H1 (cell line): Measurements from ENCODE around the gene C2. TPM values are rescaled to one million over a fixed set of nuclear protein-coding genes. Genes with fewer than 3 reads are reported as not detected.

Source experiments
- CTCF ChIA-PET: fragments of 300-600 bp; sonication (Branson Sonifier 250); formaldehyde crosslinking; loops from one replicate; lab custom pipeline; 2021; ENCODE audit not compliant: partially characterized antibody; lab: Charles Lee
- POLR2A ChIA-PET: fragments of 300-600 bp; sonication (Branson Sonifier 250); formaldehyde crosslinking; loops from one replicate; lab custom pipeline; 2021; ENCODE audit warnings: inconsistent platforms; ENCODE audit not compliant: partially characterized antibody; lab: Charles Lee
- DNase-seq, 2 experiments: peaks; one replicate each; pipeline versions ENCODE4 v3.0.0 to v3.0.0-alpha.2; 2010 to 2022; ENCODE audit warnings: low spot score in 2 of 2, low read depth in 1 of 2, mixed read lengths in 1 of 2
- FAIRE-seq: peaks from 2 replicates; lab custom pipeline; 2011; peaks lifted over from hg19 to GRCh38; lab: Jason Lieb, UNC
- H2AFZ ChIP-seq: 2 replicates; pipeline ENCODE4 v1.8.1; 2012; ENCODE audit warnings: low read length, inconsistent platforms
- H2AK5ac ChIP-seq: 2 replicates; pipeline ENCODE4 v1.6.1; 2013; ENCODE audit warnings: low read depth, low read length
- H2BK120ac ChIP-seq: replicated peaks from 2 replicates; pipeline ENCODE3; 2013; ENCODE audit warnings: low read depth, low read length, inconsistent platforms
- H2BK12ac ChIP-seq: 2 replicates; pipeline ENCODE4 v1.6.1; 2013; ENCODE audit warnings: low read depth, low read length
- H2BK15ac ChIP-seq: 2 replicates; pipeline ENCODE4 v1.6.1; 2013; ENCODE audit warnings: low read length
- H2BK20ac ChIP-seq: 2 replicates; pipeline ENCODE4 v1.6.1; 2013; ENCODE audit warnings: low read length
- H2BK5ac ChIP-seq: 2 replicates; pipeline ENCODE4 v1.6.1; 2013; ENCODE audit warnings: low read depth, low read length
- H3K14ac ChIP-seq: 2 replicates; pipeline ENCODE4 v1.6.1; 2013; ENCODE audit warnings: inconsistent platforms; ENCODE audit not compliant: insufficient read length
- H3K18ac ChIP-seq: 2 replicates; pipeline ENCODE4 v1.6.1; 2013; ENCODE audit warnings: low read length; ENCODE audit errors: extremely low read depth
- H3K23ac ChIP-seq: 2 replicates; pipeline ENCODE4 v1.6.1; 2013; ENCODE audit warnings: inconsistent platforms; ENCODE audit not compliant: insufficient read length
- H3K23me2 ChIP-seq: 2 replicates; pipeline ENCODE4 v1.6.1; 2013; ENCODE audit warnings: low read depth, low read length
- H3K27ac ChIP-seq: 2 replicates; pipeline ENCODE4 v1.6.1; 2011; ENCODE audit warnings: low read depth, low read length, inconsistent platforms
- H3K27me3 ChIP-seq, 4 experiments: replicated peaks in 1 of 4; 1 replicate in 1 of 4; 2 replicates in 3 of 4; pipeline versions ENCODE4 v1.6.1 to v1.8.1; 2011 to 2013; ENCODE audit warnings: low read length in 3 of 4, mild to moderate bottlenecking in 3 of 4, inconsistent platforms in 2 of 4, mixed read lengths in 2 of 4, moderate library complexity in 1 of 4; ENCODE audit not compliant: control insufficient read depth in 3 of 4, insufficient read depth in 3 of 4; ENCODE audit errors: extremely low read depth in 1 of 4
- H3K36me3 ChIP-seq, 4 experiments: 2 replicates each; pipeline versions ENCODE4 v1.6.1 to v1.8.1; 2011 to 2013; ENCODE audit warnings: mild to moderate bottlenecking in 4 of 4, low read length in 3 of 4, moderate library complexity in 2 of 4, control low read depth in 1 of 4, inconsistent platforms in 1 of 4; ENCODE audit not compliant: insufficient read depth in 4 of 4, control insufficient read depth in 2 of 4
- H3K4ac ChIP-seq: replicated peaks from 2 replicates; pipeline ENCODE3; 2013; ENCODE audit warnings: low read length, low read depth, mixed read lengths, inconsistent platforms; ENCODE audit not compliant: insufficient read length
- H3K4me1 ChIP-seq, 4 experiments: replicated peaks in 1 of 4; 1 replicate in 1 of 4; 2 replicates in 3 of 4; pipeline versions ENCODE4 v1.6.1 to v1.8.1; 2011 to 2013; ENCODE audit warnings: low read length in 3 of 4, inconsistent platforms in 2 of 4, mixed read lengths in 1 of 4; ENCODE audit not compliant: insufficient read depth in 4 of 4, control insufficient read depth in 3 of 4
- H3K4me2 ChIP-seq, 2 experiments: 2 replicates each; pipeline versions ENCODE4 v1.6.1 to v1.8.1; 2011 to 2013; ENCODE audit warnings: low read depth in 2 of 2, low read length in 2 of 2, control low read depth in 1 of 2, inconsistent platforms in 1 of 2, mild to moderate bottlenecking in 1 of 2; ENCODE audit not compliant: insufficient read depth in 1 of 2
- H3K4me3 ChIP-seq, 4 experiments: fragments of 200-600, 300-600 bp in 1 of 4; sonication (generic), shearing (Covaris generic), sonication (Bioruptor Twin) in 1 of 4; 2 replicates each; pipeline versions ENCODE4 v1.5.1 to v1.8.1; 2011 to 2016; ENCODE audit warnings: low read length in 4 of 4, low read depth in 3 of 4, control low read depth in 2 of 4, inconsistent platforms in 2 of 4, mild to moderate bottlenecking in 2 of 4, mixed read lengths in 1 of 4, moderate library complexity in 1 of 4; ENCODE audit not compliant: insufficient read depth in 2 of 4; ENCODE audit errors: extremely low read depth in 1 of 4
- H3K56ac ChIP-seq: replicated peaks from 2 replicates; pipeline ENCODE3; 2013; ENCODE audit warnings: low read depth, mild to moderate bottlenecking, mixed read lengths, low read length, inconsistent platforms; ENCODE audit not compliant: insufficient read length
- H3K79me1 ChIP-seq: 2 replicates; pipeline ENCODE4 v1.6.1; 2013; ENCODE audit warnings: low read depth, low read length, control low read depth
- H3K79me2 ChIP-seq, 2 experiments: 2 replicates each; pipeline versions ENCODE4 v1.6.1 to v1.8.1; 2012 to 2013; ENCODE audit warnings: low read length in 2 of 2, mild to moderate bottlenecking in 2 of 2, inconsistent platforms in 1 of 2; ENCODE audit not compliant: insufficient read depth in 2 of 2, control insufficient read depth in 1 of 2
- H3K9ac ChIP-seq, 4 experiments: replicated peaks in 1 of 4; 1 replicate in 1 of 4; 2 replicates in 3 of 4; pipeline versions ENCODE4 v1.6.1 to v1.8.1; 2011 to 2013; ENCODE audit warnings: low read depth in 3 of 4, low read length in 3 of 4, control low read depth in 2 of 4, mild to moderate bottlenecking in 2 of 4, moderate library complexity in 2 of 4, inconsistent platforms in 1 of 4; ENCODE audit errors: extremely low read depth in 1 of 4
- H3K9me3 ChIP-seq, 2 experiments: 2 replicates each; pipeline versions ENCODE4 v1.6.1 to v1.8.1; 2012 to 2013; ENCODE audit warnings: mild to moderate bottlenecking in 2 of 2, moderate library complexity in 2 of 2, control low read depth in 1 of 2, inconsistent platforms in 1 of 2, low read depth in 1 of 2, low read length in 1 of 2, mixed read lengths in 1 of 2; ENCODE audit not compliant: insufficient read depth in 2 of 2
- H4K20me1 ChIP-seq, 2 experiments: replicated peaks in 1 of 2; 2 replicates each; pipeline versions ENCODE3 to v1.8.1; 2011 to 2013; ENCODE audit warnings: inconsistent platforms in 2 of 2, low read length in 2 of 2, mild to moderate bottlenecking in 1 of 2; ENCODE audit not compliant: insufficient read depth in 2 of 2, control insufficient read depth in 1 of 2
- H4K5ac ChIP-seq: 2 replicates; pipeline ENCODE4 v1.6.1; 2013; ENCODE audit warnings: low read length, low read depth, mixed read lengths, inconsistent platforms; ENCODE audit not compliant: insufficient read length
- H4K8ac ChIP-seq: 2 replicates; pipeline ENCODE4 v1.8.0; 2013; ENCODE audit warnings: mild to moderate bottlenecking, moderate library complexity, low read length, inconsistent platforms; ENCODE audit not compliant: insufficient read depth; ENCODE audit errors: extremely low read depth
- H4K91ac ChIP-seq: replicated peaks from 2 replicates; pipeline ENCODE3; 2013; ENCODE audit warnings: low read length, mixed read lengths, inconsistent platforms; ENCODE audit not compliant: insufficient read length
- CHD1 ChIP-seq: IDR thresholded peaks from 2 replicates; pipeline ENCODE4 v1.6.1; 2012; ENCODE audit warnings: low read depth, low read length, improper control_type of control experiment
- EP300 ChIP-seq, 2 experiments: IDR thresholded peaks; 1 replicate in 1 of 2; 2 replicates in 1 of 2; pipeline ENCODE4 v1.6.1; 2011 to 2012; ENCODE audit warnings: low read depth in 2 of 2, low read length in 2 of 2, mild to moderate bottlenecking in 2 of 2, borderline replicate concordance in 1 of 2, inconsistent platforms in 1 of 2, moderate library complexity in 1 of 2
- JUND ChIP-seq: IDR thresholded peaks from 2 replicates; pipeline ENCODE4 v1.6.1; 2011; ENCODE audit warnings: mild to moderate bottlenecking, improper control_type of control experiment, low read length
- WGBS, 2 experiments: shearing (Covaris generic) in 1 of 2; methylation state at CpG; one replicate each; pipeline versions ENCODE4 v1.1.6 to v1.1.7; 2013 to 2015; ENCODE audit warnings: low lambda C conversion rate in 2 of 2, mixed read lengths in 2 of 2, inconsistent platforms in 1 of 2, low coverage in 1 of 2, missing lambda C conversion rate in 1 of 2; ENCODE audit not compliant: insufficient replicate concordance in 2 of 2, insufficient coverage in 1 of 2, insufficient read length in 1 of 2; ENCODE audit errors: extremely low coverage in 1 of 2, missing lambda C conversion rate in 1 of 2; 5-methylcytosine and 5-hydroxymethylcytosine counted together
- polyA plus RNA-seq, 7 experiments: library from polyadenylated mRNA; depleted of rRNA in 3 of 7; stranded (reverse) in 5 of 7; unstranded in 2 of 7; fragments of >200 nt in 5 of 7; fragments of 200-250 nt in 2 of 7; gene quantifications; 1 replicate in 5 of 7; 2 replicates in 1 of 7; 4 replicates in 1 of 7; pipeline versions ENCODE4 v1.2.1 to v1.2.3, GENCODE V29; 2011 to 2013; ENCODE audit warnings: missing spikeins in 2 of 7, mixed read lengths in 2 of 7
- total RNA-seq: library from RNA; stranded (reverse); fragmentation: NEBNext Ultra II Directional; extraction: Animal tissue kit (Norgen Biotek cat#: 25700); gene quantifications from 2 replicates; pipeline ENCODE4 v1.2.1, GENCODE V29; 2021

The C2 gene
- total and polyA plus RNA-seq, 2 of the 8 experiments (the other 6 are each of a cell fraction or from before 2014, with no cell fraction given), result 0.26 to 0.38 TPM

DNA sequence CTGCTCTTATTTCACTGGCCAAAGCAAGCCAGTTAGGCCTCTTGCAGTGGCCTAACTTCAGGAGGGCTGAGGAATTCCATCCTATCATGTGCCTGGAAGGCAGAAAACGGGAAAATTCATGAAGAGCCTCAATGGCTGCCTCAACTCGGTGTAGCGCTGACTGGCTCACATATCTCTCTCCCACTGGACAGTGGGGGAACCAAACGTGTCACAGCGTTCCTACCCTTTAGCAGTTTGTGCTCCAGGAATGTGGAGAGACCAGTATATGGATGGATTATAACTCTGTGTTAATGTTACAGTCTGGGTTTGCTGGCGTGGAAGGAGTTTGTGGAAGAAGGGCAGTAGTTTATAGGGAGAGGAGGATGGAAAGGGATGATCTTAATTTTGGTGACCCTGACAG is 11.8 kb upstream of the C2 start:
- H3K18ac ChIP-seq, result no peak overlapping the region
- H3K4me2 ChIP-seq, result no peak overlapping the region
- no peak overlapping the region for H2BK20ac ChIP-seq
- H3K23me2 ChIP-seq, result no peaks in the 10 kb centered on the region; the same call in 1 of the 2 replicates
- H3K27me3 ChIP-seq, result no peaks in the 10 kb centered on the region
- 88% methylated on average over 6 of the region's 6 CpGs; no CpG with 5 or more reads in 1 of the 2 experiments for WGBS, 2 experiments
- no peak overlapping the region for H3K4me3 ChIP-seq
- TF ChIP-seq CHD1 (no peak), EP300 (IDR thresholded peaks at IDR 0.05; ENCODE audit: borderline replicate concordance in 1 of 2, low read depth in 2 of 2, low read length in 2 of 2) (no peak), JUND (no peak)
- H3K4me1 ChIP-seq, result no peaks in the 10 kb centered on the region
- no peaks in the 10 kb centered on the region for H3K9me3 ChIP-seq
- no peak overlapping the region for H3K56ac ChIP-seq
- no peak overlapping the region for H2BK15ac ChIP-seq
- ChIA-PET CTCF (interaction anchor here (0.8 to 2.1 kb wide), 4 partner anchors 8 to 37 kb away, joined by 3 to 5 read pairs (median 4); no protein-coding TSS in a partner anchor), POLR2A (interaction anchor here (0.7 to 1.4 kb wide), 3 partner anchors 9 to 194 kb away, joined by 4 to 5 read pairs (median 4); no protein-coding TSS in a partner anchor)
- H4K5ac ChIP-seq, result no peak overlapping the region
- H3K79me1 ChIP-seq, result no peaks in the 10 kb centered on the region
- DNase-seq (no peak), FAIRE-seq (no peak)
- no peak overlapping the region for H2BK120ac ChIP-seq
- H3K79me2 ChIP-seq, result no peaks in the 10 kb centered on the region
- H4K91ac ChIP-seq, result no peak overlapping the region
- H3K4ac ChIP-seq, result no peak overlapping the region
- H2BK12ac ChIP-seq, result no peak overlapping the region
- H4K20me1 ChIP-seq, result no peaks in the 10 kb centered on the region
- no peak overlapping the region for H2BK5ac ChIP-seq
- H3K23ac ChIP-seq, result no peak overlapping the region
- H3K9ac ChIP-seq, result no peak overlapping the region
- H3K36me3 ChIP-seq, result no peaks in the 10 kb centered on the region
- H3K14ac ChIP-seq, result no peak overlapping the region
- no peak overlapping the region for H4K8ac ChIP-seq
- H3K27ac ChIP-seq, result no peak overlapping the region
- H2AK5ac ChIP-seq, result no peak overlapping the region
- H2AFZ ChIP-seq, result no peak overlapping the region
